HG02623 (cell line): ENCODE results near the gene NR2E1.

Source experiments
- ATAC-seq: cut with Tn5 transposase; IDR thresholded peaks from one replicate; pipeline ENCODE4 v1.9.1; 2021; ENCODE audit warnings: moderate library complexity; ENCODE audit not compliant: unreplicated experiment

NR2E1 gene

GRCh38 chr6:108156180-108156937 is 9.5 kb upstream of the NR2E1 start:
- ATAC-seq, result no peak

DNA sequence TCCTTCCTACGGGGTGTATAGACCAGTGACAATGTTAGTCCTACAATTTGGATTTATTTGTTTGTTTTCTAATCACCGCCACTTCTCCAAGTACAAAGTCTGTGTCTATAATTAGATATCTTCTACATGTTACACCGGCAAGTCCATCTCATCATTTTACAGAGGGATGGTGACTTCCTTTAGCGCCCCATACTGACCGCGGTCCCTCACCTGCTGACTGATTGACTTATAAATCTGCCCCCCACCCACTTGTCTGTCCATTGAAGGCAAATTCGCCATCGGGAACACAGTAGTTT is 8.9 kb upstream of the NR2E1 start:
- no peak for ATAC-seq

DNA sequence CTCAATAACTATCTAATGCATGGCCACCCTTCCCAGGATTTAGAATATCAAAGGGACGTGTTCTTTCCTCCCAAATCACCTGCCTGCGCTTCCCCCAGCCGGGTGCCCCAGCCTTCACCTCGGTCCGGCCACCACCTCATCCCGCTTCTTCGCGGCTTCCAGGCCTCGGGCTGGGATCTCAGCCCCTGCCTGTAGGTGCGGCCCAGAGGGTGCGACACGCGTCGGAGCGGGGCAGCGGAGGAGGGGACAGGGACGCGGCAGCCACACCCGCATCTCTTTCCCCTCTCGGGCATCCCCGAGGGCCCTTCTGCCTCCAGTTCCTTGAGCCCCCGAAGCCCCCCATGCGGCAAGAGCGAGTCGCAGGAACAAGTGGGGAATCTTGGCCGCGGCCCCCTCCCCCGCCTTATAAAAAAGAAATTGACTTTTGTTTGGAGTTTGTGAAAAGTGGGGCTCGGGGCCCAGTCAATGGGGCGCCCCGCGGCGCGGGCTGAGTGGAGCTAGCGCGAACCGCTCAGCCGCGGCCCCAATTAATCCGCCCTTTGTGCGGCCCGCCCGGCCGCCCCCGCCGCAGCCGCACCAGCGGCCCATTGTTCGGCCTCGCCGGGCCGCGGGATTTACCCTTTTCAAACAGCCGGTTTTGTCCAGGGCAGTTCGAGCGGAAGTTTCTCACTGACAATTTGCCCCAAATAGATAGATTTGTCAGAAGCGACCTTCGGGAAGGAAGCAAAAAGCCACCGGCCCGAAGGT is 8.4 kb upstream of the NR2E1 start:
- ATAC-seq, result no peak

- ATAC-seq, result no peak
These were observed 7.8 kb upstream of the NR2E1 start for GRCh38 chr6:108157981-108158525.

DNA sequence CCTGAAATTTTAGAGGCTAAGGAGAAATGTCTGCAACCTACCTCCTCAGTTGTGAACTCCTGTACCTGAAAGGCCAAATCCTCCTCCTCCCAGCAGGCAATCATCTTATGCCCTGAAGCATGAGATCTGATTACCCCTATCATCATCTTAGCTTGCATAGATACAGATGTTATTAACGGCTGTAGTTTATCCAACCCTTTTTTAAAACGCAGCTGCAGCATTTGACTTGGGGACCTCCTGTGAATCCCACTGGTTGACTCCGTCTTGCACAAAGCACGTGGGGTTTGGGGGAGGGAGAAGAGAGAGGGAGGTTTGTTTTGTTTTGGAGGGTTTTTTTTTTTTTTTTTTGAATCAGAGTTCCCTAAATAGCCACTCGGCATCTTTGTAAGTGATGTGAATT is 5.8 kb upstream of the NR2E1 start:
- no peak for ATAC-seq

GRCh38 chr6:108161724-108162282 is 4.0 kb upstream of the NR2E1 start:
- ATAC-seq, result no peak

DNA sequence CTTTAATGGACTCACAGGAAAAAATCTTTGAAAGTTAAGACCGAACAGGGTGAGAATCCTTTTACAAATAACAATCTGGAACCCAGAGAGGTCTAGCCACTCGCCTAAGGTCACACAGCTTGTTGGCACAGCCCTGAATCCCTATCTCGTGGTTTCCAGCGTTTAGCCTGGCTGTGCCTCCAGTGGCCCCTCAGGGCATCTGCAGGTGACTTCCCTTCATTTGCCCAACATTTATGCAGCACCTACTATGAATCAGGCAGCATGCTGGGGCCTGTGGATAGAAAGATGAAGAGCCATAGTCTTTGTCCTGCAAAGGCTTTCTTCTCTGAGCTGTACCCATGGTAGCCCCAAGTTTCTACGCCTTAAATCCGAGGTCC is 2.6 kb upstream of the NR2E1 start:
- ATAC-seq, result no peak

DNA sequence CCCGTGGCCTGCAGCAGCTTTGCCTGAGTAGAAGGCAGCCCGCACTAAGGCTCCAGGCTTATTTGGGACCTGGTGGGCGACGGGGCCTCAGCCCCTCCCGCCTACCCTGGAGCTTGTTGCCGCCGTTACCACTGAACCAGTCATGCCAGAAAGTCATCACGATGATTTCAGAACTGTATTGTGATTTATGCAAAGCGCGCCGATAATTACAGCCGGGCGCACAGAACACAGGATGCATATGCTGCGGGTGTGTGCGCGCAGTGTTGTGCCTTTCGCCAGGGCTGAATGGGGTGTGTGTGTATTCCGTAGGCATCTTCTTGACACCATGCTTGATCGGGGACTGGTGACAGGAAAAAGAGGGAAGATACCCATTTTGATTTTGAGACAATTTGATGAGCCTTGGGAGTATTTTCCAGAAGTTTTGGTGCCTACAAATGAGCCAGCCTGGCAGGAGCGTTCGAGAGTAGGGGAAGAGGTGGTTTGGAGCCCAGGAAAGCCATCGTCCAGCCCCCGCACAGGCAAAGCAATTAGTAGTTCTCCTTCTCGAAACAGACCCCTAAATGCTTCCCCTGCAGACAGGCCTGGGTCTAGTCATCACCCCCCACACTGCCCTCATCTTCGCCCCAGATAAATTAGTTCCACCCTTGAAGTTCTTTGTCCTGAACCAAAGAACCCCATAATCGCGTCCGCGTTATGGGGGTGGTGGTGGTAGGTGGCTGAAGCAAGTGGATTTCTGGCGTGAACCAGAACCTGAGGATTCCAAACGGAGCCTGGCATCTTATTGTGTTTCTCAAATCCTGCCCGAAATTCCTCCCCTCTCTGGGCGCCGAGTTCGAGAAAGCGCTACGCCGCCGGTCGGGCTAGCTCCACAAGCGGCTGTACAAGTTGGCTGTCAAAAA is 1.9 kb upstream of the NR2E1 start:
- no peak for ATAC-seq

GRCh38 chr6:108164543-108164814 is 1.3 kb upstream of the NR2E1 start:
- ATAC-seq, result no peak

DNA sequence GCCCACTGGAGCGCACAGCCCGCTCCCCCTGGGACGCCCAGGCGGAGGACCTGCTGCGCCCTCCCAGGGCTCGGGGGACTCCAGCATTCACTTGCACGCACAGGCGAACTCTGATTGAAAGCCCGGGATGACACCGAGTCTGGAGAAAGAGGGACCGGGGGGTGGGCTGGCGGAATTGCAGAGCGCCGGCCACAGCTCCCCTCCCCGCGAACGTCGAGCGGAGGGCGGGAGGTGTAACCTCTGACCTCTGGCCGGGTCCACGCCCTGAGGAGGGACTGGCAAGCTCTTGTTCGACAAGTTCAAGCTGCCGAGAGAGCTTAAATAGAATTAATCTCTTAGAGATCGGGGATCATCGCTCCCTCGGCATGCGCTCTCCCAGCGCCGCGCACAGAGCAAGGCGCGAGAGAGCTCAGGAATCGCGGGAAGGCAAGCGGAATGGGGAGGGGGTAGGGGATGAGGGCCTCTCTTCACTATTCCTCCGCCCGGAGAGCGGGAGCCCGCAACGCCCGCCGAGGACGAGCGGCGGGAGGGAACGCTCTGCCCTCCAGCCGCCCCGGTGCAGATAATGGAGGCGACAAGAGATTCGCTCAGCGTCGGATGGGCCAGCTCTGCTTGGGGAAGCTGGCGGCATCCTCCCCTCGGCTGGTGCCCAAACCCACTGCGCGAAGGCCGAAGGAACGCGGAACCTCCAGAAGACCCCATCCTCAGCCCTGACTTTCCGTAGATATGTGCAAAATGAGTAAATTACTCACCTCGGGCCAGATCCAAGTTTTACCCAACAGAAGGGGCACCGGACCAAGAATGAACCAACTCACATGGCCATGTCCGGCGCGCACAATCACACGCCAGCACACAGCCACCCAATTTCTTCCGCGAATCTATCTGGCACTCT is 761 bp upstream of the NR2E1 start:
- ATAC-seq, result no peak

GRCh38 chr6:108166664-108167448 is 1.0 kb downstream of the NR2E1 start:
- ATAC-seq, result no peak

GRCh38 chr6:108167449-108168089 is 1.7 kb downstream of the NR2E1 start:
- ATAC-seq, result no peak

GRCh38 chr6:108168090-108168463 is 2.3 kb downstream of the NR2E1 start:
- ATAC-seq, result no peak

DNA sequence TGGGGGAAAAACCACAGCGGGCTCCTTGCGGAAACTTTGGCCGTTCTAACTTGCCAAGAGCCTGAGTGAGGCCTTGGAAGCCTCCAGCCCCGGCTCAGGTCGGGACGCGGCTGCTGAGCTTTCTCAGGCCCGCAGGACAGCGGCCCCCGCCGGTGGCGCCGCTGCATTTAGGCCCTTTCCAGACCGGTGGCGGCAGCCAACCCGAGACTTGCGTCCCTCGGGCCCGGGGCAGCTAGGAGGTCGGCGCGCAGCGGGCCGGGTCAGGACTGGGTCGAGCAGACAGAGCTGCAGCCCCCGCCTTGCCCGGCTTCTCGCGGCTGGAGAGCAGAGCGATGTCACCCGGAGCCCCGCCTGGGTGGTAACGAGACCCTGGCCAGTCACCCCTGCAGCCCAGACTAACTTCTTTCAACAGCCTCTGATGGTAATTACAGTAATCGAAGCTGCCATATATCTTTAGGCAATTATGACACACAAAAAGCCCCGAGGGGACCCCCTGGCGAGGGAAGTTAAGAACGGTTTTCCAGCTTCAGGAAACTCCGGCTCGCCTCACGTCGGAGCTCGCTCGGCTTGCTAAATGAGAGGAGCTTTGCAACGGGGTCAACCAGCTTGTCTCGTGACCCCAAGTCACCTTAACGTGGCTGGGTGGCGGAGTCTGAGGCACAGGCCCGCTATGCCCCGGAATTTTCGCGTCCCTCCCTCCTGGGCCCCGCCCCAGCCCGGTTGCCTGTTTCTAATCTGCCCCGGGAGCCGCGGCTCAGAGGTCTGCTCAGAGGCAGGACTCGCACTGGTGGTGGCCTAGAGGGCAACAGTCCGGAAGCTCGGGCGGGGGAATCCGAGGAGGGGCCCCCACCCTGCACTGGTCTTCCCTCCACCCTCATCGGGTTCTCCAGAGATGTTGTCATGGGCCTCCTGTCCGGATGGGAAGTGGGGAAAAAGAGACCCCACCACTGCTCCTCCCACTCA is 3.0 kb downstream of the NR2E1 start:
- ATAC-seq, result no peak

DNA sequence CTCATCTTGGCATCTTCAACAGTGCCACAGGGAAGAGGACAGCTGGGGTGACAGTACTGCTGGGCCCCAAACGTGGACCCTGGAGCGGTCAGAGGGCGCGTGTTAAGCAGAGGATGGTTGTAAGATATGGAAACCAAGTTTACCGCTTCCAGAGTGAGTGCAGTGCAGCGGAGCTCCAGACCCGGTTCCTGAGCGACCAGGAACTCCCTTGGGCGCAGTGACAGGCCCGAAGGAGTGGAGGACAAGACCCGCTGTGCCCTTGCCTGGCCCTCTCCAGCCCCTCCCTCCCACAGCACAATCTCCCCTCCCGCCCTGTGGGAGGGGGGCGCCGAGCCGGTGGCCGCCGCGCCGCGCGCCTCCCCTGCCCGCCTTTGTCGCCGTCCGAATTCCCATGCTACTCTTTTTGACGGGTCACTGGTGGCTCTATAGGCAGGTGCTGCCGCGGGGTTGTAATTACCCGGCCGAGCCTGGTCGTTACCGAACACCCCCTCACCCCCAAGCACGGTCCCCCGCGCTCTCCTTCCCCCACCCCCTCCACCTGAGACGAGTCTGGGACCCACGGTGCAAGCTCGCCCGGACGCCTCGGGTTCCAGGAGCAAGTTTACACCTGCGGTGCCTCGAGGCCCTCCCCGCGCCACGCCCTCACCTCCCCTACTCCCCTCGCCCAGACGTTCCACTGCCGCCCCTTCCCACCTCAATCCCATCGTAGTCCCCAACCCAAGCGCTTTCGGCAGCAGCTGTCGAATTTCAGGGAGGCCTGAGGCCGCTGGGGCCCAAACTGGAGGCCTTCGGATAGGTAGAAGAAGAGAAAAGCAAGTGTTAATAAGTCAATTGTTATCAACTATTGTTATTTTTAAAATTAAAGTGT is 3.9 kb downstream of the NR2E1 start:
- ATAC-seq, result no peak

DNA sequence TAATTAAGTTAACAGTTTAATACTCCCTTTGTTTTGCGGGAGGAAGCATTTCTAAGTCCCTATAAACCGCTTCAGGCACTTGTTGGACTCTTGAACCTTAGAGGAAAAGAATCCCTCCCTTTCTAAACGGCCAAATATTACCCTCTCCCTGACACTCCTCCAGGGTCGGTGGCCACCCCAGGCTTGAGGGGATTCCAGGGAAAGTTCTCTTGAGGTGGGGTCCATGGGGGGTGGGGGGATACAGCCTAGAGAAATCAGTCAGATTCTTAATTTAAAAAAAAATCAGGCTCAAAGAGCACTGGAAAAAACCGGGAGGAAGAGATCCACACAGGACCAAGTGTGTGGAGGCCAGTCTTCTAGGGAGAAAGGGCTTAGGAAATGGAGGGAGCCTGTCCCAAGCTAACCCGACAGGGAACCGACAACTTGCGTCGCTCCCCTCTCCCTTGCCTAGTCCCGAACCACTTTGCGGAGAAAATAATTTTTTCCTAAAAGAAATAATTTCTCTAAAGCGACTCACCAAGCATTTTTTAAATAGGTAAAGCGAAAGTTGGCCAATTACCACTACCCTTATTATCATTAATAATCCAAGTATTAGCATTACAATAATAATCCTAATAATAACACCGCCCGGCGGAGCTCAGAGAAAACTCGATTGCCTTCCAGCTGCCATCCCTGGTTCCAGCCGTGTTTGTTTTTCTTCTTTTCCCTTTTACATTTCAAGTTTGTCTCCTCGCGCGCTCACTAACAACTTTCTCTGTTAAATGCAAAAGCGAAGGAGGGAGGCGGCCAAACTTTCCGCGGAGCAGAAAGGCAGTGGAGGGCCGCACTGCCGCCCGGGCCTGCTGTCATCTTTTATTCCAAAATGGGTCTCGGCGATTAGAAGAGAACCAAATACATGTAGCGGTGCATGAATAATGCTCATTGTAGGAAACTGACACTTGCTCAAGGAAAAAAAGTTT is 4.8 kb downstream of the NR2E1 start:
- no peak for ATAC-seq
